Cardiac ventricle fibroblast (primary cell): ENCODE results near the gene RNF125. TPM values are rescaled to one million over a fixed set of nuclear protein-coding genes. Genes with fewer than 3 reads are reported as not detected.

Source experiments
- total RNA-seq: library from RNA; depleted of rRNA; stranded (reverse); fragments of >200 nt; gene quantifications from 2 replicates; pipeline ENCODE4 v1.2.3, GENCODE V29; 2015

The RNF125 gene
- total RNA-seq = 0.75 and 1.3 TPM in 2 replicates

GRCh38 chr18:32018331-32019250 is at the start of gene RNF125:
TSS of gene RNF125 (plus strand) at chr18:32018825. CDS start at chr18:32018864, 39 bp downstream.

GRCh38 chr18:32091724-32092421 is 73.2 kb downstream of the RNF125 start, which contains the start of gene RNF138:
TSS of gene RNF138 (plus strand) at chr18:32091874. CDS start at chr18:32092777, 903 bp downstream.

Other genes starting within 250 kb of the RNF125 start
- 16.8 and 17.3 TPM in 2 replicates for gene TRAPPC8, start 75.7 kb upstream of the RNF125 start, total RNA-seq
- 8.0 and 32.3 TPM in 2 replicates for gene RNF138, start 73.0 kb downstream of the RNF125 start, total RNA-seq
- gene MEP1B, start 171.2 kb downstream of the RNF125 start, total RNA-seq = not detected in 2 replicates